GM18502 (cell line): ENCODE measurements around the gene ATP7B.
A peak's percentile ranks its signal among the peaks of the same experiment; 100 is the strongest.

ENCODE experiments used
- ATAC-seq: cut with Tn5 transposase; IDR thresholded peaks from one replicate; pipeline ENCODE4 v1.9.1; 2021; ENCODE audit warnings: mild to moderate bottlenecking; ENCODE audit not compliant: unreplicated experiment, poor library complexity

ATP7B gene

DNA sequence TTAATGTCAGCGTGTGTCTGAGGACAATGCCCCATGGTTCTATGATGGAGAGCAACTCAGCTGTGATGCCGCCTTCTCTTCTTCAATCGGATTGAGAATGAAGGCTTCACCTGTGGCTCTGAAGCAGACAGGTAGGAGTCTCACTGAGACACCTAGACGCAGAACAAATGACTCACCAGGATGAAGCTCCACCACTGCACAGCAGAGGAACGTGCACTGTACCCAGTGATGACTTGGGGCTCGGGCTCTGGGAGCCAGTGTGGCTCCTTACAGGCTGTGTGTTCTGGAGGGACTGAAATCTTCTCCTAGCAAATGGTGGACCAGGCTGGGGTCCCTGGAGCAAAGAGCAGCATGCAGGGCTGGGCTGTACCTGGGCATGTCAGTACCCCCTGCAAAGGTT lies 105.5 kb downstream of the ATP7B start:
- ATAC-seq, result no peak

DNA sequence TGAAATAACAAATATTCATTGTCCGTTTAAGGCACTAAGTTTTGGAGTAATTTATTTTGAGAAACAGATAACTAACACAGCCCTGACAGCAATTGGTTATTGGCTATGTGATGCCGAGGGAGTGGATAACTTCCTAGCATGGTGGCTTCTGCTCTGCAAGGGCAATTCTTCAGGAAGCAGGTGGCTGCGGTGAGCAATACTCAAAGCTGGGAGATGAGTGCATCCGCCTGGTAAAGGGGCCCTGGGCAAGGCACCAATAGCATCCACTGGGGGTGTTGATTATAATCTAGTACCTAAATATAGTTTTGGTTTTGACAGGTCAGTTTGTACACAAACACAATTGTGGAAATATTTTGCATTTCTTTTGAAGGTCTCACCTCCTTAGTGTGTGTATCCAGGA lies 108.5 kb downstream of the ATP7B start:
- ATAC-seq, result no peak

DNA sequence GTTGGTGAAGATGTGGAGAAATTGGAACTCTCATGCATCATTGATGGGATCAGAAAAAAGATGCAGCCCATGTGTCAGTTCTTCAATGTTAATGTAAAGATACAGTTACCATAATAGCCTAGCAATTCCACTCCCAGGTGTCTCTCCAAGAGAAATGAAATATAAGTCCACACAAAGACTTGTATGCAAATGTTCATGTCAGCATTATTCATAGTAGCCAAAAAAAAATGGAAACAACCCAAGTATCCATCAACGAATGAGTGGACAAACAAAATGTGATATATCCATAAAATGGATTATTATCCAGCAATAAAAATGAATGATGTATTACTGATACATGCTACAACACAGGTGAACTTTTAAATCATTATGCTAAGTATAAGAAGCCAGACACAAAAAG lies 110.8 kb downstream of the ATP7B start:
- no peak for ATAC-seq

DNA sequence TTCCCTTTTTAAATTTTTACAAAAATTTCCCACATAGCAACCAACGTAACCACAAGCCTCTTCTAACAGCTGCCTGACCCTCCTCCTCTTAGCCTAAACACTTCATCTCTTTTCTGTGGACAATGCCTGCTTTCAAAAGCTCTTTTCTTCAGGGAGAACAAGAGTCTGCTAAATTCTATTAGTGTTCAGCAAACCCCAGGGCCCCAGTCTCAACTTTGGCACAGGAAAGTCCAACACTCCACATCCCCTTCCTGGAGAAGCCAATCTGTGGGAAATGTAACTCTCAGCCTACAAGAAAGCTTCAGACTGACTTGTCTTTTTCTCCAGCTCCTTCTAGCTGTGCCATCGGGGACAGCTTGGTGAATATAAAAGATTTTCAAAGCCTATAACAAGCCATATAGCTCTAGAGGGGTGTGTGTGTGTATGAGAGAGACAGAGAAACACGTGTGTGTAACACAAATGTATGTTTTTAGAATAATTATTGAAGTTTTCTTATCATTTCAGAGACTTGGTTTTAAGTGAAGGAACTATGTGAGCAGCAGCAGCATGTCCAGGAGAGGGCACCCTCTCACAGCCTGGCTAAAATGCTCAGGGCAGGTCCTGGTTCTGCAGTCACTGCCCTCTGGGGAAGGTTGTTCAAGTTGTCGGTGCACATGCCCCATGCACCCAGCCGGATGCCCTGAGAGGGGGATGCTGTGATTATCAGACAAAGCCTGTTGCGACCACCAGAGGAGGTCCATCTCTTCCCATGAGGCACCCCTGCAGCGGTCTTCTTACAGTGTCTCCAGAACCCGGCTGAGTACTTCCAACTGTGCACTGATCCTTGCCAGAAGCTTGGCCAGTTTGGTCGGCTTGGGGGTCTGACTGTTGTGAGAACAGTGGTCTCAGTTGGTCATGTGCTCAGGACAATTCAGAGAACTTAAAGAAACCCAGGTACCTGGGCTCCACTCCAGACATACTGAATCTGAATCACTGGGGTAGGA lies 115.1 kb downstream of the ATP7B start:
- peak; percentile 77 for ATAC-seq

DNA sequence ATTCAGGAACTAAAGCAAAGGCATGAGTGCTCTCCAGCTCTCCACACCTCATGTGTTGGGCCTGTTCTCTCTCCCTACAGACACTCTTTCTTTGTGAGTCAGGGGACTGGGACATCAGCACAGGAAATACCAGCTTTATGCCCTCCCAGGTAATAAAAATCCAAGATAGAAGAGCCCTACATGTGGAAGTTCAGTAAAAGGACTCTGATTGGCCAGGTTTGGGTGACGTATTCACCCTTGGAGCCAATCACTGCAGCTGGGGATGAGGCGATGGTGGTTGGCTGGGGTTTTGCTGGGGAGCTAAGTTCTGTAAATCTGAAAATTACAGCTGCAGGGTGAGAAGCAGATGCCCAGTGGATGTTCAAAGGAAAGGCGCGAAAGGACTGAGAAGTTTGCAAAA lies 117.0 kb downstream of the ATP7B start:
- no peak for ATAC-seq

DNA sequence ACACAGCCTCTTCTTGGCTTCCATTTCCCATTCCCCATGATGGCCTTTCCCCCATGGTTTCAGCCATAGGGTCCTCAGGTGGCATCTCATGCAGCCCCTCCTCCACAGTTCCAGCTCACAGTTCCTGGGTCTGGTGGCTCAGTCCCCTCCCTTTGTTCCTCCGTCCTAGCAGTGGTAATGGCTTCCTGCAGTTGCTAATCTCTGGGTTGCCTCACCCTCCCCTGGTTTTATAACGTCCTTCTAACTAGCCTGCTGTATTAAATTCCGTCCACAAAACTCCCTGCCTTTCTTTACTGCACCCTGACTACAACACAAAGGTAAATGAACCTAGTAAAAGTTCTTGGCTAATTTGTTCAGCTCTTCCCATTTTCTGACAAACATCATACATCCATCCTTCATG lies 118.6 kb downstream of the ATP7B start:
- ATAC-seq, result no peak

DNA sequence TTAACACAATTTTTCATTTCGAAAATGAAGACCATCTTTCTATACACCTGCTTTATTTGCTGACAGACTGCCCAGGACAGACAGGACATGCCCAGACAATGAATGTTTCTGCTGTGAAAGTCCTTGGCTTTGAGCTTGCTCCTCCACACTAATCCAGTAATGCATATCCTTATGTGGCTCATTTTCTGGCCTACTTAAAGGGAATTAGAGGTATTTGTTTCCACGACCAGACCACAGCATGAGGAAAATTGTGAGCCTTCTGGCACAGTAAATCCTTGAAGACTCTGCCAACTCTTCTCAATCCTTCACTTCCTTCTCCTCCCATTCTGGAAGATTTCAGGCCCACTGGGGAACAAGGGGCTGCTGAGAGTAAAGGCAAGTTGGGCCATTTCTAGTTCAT lies 123.8 kb downstream of the ATP7B start:
- ATAC-seq, result no peak

DNA sequence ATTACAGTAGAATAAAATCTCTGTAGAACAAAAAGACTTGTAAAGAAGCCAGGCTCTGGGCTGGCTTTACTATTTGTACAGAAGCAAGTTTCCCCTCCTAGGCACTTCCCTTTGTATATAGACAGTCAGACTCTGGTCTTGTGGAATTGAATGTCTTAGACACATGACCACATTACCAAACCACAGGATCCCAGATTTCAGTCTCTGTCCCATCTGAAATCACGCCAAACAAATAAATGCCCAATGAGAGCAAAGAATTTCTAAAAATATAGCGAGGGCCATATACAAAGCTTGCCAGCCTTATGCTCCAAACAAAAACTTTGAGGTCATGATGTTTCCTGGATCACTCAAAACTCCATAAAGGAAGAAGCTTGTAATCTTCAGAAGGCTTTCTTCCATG lies 125.6 kb downstream of the ATP7B start:
- ATAC-seq, result no peak

DNA sequence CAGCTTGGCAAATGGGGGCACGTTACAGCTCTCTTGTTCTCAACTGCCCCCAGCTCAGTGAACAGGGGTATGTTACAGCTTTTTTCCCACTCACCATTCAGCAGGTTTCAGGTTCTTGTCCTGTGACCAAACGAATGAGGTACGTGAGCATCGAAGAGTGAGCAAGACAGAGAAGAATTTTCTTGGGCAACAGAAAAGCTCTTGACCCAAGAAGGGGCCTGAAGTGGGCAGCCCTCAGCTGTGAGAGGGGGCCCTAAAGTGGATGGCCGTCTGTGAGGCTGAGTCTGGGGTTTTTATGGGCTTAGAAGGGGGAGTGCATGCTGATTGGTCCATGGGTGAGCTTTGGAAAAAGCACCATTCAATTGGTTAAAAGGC lies 128.0 kb downstream of the ATP7B start:
- no peak for ATAC-seq
